Stimulated activated CD8-positive, alpha-beta memory T cell treated with anti-CD3 and anti-CD28 coated beads, Interleukin-7, amount 100 ng/mL, for 48 hours (primary cell): ENCODE measurements around the gene TMEM238.

Experiments
- DNase-seq, 2 donors: peaks; one replicate each; pipeline ENCODE4 v3.0.0-alpha.2; 2020; ENCODE audit warnings: low read depth in 1 of 2; ENCODE audit errors: extremely low read depth in 1 of 2

Gene TMEM238

DNA sequence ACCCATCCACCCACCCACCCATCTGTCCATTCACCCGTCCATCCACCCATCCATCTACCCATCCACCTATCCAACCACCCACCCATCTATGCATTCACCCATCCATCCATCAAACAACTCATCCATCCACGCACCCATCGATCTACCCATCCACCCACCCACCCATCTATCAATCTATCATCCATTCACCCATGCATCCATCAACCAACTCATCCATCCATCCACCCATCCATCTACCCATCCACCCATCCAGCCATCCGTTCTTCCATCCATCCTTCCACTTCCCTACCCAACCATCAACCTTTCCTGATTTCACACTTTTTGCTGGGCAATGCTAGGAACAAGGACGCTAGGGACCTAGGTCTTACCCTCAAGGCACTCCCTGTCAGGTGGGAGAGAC is 2.1 kb downstream of the TMEM238 start:
- DNase-seq = no peak

DNA sequence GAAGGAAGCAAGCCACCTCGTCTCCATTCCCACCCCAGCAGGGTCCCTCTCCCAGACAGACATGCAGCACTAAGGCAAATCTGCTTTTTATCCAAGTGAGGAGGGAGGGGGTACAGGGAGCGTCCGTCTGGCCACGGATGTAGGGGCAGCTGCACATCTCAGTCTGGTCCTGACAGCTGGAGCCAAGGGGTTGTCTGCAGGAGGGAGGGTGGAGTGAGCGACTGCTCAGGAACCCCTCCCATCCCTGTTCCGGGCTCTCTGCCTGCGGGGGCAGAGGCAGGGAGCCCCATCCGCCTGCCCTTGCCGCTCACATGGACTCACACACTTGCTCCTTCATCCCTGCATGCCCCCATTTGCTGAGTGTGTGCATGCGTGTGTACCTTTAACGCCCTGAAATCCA is 4.9 kb downstream of the TMEM238 start:
- no peak for DNase-seq

DNA sequence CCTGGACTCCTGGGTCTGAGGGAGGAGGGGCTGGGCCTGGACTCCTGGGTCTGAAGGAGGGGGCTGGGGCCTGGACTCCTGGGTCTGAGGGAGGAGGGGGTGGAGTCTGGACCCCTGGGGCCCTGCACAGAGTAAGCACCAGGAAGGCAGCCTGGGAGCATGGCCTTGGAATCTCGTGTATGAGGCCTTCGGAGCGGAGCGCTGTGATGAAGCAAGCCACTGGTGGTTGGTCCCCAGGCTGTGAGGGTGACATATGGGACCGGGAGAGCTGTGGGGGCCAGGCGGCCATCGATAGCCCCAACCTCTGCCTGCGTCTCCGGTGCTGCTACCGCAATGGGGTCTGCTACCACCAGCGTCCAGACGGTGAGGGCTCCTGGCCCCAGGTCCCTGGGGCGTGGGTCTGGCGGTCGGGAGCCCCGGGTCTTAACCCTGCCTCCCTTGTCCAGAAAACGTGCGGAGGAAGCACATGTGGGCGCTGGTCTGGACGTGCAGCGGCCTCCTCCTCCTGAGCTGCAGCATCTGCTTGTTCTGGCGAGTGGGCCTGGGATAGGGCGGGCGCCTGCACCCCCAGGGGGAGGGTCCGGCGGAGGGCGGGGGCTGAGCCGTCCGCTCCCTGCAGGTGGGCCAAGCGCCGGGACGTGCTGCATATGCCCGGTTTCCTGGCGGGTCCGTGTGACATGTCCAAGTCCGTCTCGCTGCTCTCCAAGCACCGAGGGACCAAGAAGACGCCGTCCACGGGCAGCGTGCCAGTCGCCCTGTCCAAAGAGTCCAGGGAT is 6.5 kb downstream of the TMEM238 start:
- no peak for DNase-seq

DNA sequence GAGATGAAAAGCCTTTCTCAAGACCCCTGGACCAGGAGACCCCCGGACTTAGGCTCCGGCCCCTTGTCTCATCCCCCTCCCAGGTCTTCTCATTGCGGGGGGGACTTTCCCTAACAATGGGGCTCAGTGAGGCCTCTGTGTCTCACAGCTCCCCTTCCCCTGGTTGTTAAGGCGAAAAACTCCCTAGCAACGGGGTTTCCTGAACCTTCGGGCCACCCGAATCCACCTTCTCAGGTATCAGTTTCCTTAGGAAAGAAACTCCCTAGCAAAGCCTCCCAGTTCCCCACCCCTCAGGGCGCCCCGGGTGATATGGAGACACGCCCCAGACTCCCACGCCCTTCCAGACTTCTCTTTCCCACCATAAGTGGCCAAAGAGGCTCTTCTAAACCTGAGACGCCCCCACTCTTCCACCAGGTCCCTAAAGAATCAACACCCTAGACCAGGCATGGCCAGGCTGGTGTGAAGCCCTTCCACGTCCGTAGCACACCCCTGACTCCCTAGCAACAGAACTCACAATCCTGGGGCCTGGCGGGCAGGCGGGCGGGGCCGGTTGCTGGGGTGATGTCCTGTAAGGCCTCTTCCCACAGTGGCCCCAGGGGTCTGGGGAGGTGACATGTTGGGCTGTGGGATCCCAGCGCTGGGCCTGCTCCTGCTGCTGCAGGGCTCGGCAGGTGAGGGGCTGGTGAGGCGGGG is 7.7 kb downstream of the TMEM238 start, which contains the start of gene TMEM190:
Gene TMEM190 (plus strand): TSS at position 586 of the 693 bp plus-strand sequence. CDS start 28 bp downstream, at position 614.
- DNase-seq = no peak

DNA sequence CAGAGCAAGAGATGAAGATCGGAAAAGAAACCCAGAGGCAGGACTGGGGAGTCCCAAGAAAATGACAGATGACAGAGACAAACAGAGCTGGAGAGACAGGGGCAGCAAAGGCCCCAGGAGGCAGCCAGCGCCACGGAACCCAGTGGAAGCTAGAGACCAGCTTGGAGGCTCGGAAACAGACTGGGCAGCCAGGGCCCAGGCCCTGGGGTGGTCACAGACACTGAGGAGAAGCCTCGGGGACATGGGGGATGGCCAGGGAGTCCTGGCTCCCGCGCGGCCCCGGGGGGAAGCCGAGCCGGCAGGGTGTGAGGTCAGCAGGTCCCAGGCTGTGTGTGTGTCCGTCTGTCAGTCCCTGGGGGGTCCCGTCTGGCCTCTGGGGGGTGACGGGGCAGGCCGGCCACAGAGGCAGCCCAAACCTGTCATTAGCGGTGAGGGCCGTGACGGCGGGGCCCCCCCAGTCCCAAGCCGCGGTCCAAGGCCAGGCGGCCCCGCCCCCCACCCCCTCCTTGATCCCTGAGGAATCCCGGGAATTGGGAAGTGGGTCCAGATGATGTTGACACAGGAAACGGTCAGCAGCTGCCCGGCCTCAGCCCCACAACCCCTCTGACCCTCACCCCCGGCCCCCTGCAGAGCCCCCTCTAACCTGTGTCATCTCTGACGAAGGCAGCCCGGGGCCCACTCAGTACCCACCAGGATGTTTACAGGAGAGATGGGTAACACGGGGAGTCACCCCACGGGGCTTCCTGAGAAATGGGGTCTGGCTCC is 9.9 kb downstream of the TMEM238 start:
- DNase-seq = no peak

DNA sequence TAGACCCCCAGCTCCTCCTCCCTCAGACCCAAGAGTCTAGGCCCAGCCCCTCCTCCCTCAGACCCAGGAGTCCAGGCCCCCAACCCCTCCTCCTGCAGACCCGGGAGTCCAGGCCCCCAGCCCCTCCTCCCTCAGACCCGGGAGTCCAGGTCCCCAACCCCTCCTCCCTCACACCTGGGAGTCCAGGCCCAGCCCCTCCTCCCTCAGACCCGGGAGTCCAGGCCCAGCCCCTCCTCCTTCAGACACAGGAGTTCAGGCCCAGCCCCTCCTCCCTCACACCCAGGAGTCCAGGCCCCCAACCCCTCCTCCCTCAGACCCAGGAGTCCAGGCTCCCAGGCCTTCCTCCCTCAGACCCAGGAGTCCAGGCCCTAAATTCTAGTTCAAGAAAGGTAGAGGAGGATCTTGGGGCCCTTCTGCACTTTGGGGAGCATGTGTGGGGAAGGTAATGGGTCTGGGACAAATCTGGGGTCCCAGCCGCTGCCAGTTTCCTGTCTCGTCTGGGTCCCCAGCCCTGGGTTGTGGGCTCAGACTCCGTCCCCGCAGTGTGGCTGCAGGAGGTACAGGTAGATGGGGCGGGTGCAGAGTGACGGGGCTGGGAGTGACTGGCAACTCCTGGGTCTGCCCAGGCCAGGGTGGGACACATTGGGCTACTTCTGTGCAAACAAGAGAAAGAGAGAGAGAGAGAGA is 10.6 kb downstream of the TMEM238 start:
- no peak for DNase-seq

DNA sequence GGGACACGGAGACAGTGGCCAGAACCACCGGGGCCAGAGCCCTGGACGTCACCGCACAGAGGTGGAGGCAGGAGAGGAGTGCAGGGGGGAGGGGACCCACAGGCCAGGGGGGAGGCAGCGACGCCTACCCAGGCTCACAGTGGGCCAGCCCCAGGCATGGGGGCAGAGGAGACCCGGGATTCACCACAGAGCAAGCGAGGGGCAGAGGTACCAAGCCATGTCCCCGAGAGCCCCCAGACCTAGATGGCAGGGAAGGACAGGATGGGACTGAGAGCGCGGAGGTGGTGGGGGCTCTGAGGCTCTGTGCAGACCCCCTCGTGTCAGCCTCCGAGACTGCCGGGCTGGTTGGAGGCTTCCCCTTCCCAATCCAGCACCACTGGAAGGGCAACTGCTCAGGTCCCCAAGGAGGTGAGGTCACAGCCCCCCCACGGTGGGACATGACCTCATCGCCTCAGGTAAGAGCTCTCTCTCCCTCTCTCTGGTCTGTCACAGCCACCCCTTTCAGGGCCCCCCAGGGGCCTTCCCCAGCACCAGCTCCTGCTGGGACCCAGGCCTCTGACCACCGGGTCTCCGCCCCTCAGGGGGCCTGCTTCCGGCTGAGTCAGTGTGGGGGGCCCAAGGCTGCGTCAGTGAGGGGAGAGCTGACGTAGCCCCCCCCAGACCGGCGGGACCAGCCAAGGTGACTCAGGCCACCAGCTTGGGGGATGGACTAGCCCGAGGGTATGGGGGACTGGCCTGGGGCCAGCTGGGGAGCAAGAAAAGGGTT is 11.6 kb downstream of the TMEM238 start:
- no peak for DNase-seq

DNA sequence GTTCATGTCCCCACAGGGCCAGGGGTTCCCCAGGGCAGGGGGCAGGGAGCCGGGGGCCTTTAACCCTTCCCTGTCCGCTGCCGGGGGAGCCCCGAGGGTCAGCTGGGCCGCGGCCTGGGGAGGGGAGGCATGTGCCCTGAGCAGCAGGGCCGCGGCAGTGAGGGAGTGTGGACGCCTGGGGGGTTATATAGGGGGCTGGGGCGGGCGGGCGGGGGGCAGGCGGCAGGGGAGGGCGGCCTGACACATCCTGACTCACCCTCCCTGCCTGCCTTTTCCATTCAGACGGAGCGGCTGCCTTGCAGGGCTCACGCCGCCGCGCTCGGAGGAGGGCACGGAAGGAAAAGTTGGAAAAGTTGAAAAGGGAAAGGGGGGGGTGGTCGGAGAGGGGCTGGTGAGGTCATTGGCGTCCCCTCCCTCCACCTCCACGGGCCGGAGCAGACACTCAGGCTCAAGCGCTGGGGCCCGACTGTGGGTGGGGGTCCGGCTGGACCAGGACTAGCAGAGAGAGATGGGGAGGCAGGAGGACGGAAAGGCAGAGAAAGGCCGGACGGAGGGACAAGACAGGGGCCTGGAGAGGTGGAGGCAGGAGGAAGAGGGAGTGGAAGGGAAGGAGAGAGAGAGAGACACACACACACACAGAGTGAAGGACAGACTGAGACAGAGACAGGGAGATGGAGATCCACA is 13.6 kb downstream of the TMEM238 start, which contains the start of gene IL11:
Gene IL11 (minus strand): TSS at position 159 of the 684 bp plus-strand sequence. CDS start 153 bp downstream, at position 6.
- no peak for DNase-seq

DNA sequence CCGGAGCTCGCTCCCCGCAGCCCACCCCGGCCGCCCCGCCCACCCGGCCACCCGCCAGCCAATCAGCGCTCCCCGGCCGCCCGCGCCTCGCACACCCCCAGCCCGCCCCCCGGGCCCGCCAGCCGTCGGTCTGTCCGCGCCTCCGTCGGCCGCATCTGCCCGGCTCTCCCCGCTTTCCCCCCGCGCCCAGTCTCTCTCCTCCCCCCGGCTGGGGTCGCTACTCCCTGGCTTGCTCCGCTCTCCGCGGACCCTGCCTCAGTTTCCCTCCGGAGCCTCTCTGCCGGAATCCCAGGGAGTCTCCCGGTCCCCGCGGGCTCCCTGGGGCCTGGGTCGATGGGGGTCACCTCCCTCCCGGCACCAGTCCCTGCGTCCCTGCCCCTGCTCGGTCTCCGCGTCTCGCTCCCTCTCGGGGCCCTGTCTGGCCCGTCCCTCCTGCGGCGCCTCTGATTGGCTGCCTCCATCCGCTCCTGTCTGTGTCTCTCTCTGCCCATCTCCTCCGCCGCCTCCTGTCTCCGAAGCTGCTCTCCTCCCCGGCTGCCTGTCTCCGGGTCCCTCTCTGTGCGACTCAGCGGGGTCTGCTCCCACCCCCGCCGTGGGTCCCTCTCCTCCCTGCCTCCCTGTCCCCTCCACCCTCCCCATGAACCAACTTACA is 14.3 kb downstream of the TMEM238 start:
- no peak for DNase-seq

DNA sequence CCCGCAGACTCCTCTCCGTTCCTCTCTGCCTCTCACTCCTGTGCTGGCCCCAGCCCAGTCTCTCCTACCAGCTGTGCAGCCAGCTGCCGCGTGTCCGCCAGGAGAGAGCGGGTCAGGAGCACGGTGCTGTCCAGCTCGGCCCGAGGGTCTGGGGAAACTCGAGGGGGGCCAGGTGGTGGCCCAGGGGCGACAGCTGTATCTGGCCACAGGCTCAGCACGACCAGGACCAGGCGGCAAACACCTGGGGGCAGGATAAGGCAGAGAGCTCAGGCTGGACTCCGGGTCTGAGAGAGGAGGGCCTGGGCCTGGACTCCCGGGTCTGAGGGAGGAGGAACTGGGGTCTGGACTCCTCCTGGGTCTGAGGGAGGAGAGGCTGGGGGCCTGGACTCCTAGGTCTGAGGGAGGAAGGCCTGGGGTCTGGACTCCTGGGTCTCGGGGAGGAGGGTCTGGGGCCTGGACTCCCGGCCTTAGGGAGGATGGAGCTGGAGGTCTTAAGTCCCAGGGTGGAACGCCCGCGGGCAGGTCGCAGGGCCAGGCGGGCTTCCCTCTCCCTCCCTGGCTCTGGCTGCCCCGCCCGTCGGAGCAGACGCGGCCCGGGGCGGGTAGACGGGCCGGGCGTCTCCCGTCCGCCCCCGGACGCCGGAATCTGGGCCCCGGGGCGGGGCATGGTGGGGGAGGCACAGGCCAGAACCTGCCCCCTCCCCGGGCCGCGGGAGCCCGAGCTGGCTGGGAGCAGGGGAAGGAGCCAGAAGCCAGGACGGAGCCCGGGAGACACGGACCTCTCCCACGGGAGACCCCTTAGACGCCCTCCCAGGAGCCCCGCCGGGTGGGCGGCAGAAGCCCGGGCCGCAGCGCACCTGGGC is 15.2 kb downstream of the TMEM238 start:
- no peak for DNase-seq

DNA sequence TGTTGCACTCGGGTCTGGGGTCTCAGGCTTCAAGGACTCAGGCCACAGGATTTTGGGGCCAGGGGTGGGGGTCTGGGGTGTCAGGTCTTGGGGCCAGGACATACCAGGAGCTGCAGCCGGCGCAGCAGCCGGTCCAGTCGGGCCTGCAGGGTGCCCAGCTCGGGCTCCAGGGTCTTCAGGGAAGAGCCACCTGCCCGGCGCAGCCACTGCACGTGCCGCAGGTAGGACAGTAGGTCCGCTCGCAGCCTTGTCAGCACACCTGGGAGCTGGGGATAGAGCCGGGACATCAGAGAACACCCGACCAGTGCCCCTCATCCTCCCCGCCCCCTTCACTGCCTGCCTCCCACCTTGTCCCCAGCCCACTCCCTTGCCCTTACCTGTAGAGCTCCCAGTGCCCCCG is 16.0 kb downstream of the TMEM238 start:
- no peak for DNase-seq

DNA sequence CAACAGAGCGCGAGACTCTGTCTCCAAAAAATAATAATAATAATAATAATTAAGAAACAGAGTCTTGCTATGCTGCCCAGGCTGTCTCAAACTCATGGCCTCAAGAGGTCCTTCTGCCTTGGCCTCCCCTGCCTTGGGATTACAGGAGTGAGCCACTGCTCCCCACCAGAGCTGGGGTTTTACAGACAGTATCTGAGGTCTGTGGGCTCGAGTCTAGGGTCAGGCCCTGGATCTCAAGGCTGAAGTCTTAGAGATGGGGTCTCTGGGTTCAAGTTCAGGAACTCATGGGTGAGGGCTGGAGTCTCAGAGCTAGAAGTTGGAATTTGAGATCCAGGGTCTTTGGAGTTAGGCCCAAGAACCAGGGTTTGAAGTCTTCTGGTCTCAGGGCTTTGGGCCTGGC is 17.3 kb downstream of the TMEM238 start:
- DNase-seq = no peak

DNA sequence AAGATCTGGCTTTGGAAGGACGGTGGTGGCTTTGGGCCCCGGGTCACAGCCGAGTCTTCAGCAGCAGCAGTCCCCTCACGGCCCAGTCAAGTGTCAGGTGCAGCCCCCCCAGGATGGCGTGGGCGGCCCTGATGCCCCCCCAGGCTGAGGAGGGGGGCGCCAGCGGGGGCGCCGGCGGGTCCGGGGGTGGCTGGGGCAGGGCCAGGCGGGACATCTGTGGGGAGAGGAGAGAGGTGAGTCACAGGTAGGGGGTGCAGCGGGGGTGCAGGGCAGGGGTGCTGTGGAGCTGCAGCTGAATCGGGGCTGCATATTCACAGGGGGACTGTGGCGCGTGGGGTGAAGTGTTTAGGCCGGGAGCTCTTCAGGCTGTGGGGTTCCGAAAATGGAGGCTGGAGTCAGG is 18.1 kb downstream of the TMEM238 start:
- no peak for DNase-seq

DNA sequence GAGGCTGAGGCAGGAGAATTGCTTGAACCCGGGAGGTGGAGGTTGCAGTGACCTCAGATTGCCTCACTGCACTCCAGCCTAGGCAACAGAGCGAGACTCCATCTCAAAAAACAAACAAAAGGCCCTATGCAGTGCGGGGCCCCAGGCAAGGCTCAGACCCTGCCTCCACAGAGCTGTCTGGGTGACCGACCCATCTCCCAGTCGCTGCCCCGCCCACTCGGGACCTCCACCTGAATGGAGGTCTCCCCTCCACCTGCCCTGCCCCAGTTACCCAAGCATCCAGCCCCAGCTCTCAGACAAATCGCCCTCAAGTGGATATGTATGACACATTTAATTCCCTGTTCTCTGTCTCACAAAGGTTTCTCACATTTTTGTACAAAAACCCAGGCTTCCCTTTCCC is 18.8 kb downstream of the TMEM238 start:
- no peak for DNase-seq

DNA sequence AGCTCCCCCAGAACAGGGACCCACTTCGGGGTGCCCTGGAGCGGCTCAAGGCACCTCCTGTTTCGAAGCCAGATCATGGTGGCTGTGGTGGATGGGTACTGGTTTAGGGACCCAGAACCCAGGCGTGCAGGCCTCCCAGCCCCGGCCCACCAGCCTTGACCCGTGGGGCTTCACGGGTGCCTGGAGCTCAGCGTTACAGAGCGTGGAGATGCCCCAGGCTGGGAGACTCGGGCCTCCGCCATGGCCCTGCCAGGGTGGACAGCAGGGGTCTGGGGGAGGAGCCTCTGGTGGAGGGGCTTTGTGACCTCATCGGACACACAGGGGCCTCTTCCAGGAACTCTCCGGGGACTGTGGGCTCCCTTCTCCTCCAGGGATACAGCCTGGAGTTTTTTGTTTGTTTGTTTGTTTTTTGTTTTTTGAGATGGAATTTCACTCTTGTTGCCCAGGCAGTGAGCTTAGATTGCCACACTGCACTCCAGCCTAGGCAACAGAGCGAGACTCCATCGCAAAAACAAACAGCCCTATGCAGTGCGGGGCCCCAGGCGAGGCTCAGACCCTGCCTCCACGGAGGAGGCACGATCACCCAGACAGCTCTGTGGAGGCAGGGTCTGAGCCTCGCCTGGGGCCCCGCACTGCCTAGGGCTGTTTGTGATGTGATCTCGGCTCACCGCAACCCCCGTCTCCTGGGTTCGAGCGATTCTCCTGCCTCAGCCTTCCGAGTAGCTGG is 20.9 kb downstream of the TMEM238 start, which contains the start of gene GARIN5B:
Gene GARIN5B (minus strand): TSS at position 271 of the 727 bp plus-strand sequence. CDS start 194 bp downstream, at position 77.
- DNase-seq = no peak

DNA sequence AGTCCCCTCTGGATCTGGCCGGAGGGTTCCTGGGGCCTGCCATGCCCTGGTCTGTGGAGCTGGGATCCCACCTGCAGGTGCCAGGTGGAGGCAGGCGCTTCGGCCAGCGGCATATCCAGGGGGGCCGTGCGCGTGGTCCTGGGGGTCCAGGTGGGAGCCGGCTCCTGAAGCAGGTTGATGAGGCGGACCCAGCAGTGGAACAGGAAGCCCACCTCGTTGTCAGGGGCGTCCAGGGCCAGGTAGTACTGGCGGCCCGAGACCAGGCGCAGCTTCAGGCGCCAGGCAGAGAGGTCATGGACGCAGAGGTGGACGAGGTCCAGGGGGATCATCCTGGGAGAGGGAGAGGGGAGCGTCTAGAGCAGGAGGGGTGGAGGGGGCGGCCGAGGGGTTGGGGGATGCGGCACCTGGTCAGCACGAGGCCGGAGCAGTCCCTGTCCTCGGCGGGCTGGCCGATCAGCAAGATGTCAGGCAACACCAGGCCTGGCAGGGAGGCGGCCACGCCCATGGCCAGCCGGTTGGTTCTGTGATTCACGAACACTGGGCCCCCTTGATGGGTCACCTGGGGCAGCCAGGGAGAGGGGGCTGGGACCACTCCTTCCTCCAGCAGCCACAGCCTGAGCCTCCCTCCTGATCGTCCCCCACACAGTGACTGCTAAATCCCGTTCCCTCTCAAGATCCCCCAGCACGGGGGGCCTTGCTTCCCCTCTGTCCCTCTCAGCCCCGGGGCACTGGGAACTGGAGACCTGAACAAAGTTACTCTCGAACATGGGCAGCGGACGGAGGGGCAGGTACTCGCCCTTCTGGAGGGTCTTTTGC is 21.7 kb downstream of the TMEM238 start:
- no peak for DNase-seq
